Measurements from ENCODE around the gene LRP1-AS.

DNA sequence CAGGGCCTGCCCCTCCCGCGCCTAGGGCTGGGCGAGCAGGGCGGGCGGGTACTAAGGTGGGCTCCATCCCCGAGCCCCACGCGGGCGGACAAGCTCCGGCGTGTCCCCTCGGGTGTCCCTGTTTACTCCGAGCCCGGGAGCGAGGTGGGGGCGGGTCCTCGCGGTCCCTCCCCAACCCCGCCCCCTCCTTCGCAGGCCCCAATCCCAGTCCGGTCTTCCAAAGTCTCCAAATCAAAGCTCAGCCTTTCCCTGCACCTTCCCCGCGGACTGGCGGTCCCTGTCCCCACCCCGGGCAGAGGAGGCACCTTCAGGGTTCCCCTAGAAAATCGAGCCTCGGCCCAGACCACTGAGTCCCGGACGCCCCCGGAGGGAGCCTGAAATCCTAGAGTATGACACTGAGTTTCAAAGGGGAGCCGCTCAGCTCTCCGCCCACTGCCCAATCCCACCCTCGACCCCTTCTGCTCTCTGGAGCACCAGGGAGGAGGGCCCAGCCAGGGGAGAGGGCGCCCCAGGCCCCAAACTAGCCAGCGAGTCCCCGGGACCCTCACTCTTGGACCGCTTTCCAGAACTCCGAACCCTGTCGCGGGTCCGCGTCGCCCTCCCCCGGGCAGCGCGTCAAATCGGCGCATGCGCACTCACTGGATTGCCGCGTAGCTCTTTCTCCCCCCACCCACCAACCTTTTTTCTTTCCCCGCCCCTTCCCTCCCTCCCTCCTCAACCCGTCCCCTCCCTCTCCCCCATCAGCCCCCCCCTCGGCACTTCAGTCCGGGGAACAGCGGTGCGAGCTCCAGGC lies 19.5 kb downstream of the LRP1-AS start, which contains the start of gene LRP1:
- TF ChIP-seq, protein P1, sequence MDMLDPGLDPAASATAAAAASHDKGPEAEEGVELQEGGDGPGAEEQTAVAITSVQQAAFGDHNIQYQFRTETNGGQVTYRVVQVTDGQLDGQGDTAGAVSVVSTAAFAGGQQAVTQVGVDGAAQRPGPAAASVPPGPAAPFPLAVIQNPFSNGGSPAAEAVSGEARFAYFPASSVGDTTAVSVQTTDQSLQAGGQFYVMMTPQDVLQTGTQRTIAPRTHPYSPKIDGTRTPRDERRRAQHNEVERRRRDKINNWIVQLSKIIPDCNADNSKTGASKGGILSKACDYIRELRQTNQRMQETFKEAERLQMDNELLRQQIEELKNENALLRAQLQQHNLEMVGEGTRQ (IDR thresholded peaks at IDR 0.05), result no peak
- no peak for TF ChIP-seq GATA3 (IDR thresholded peaks at IDR 0.05; ENCODE audit: borderline replicate concordance)
- TF ChIP-seq, protein P2, sequence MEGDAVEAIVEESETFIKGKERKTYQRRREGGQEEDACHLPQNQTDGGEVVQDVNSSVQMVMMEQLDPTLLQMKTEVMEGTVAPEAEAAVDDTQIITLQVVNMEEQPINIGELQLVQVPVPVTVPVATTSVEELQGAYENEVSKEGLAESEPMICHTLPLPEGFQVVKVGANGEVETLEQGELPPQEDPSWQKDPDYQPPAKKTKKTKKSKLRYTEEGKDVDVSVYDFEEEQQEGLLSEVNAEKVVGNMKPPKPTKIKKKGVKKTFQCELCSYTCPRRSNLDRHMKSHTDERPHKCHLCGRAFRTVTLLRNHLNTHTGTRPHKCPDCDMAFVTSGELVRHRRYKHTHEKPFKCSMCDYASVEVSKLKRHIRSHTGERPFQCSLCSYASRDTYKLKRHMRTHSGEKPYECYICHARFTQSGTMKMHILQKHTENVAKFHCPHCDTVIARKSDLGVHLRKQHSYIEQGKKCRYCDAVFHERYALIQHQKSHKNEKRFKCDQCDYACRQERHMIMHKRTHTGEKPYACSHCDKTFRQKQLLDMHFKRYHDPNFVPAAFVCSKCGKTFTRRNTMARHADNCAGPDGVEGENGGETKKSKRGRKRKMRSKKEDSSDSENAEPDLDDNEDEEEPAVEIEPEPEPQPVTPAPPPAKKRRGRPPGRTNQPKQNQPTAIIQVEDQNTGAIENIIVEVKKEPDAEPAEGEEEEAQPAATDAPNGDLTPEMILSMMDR (IDR thresholded peaks at IDR 0.05), result no peak
- peak; percentile 62 for TF ChIP-seq POLR2A (IDR thresholded peaks at IDR 0.05; ENCODE audit: low read length)
- TF ChIP-seq JUNB (IDR thresholded peaks at IDR 0.05), result no peak
- TF ChIP-seq POLR2AphosphoS2 (conservative IDR thresholded peaks at IDR 0.05; ENCODE audit: low read length), result no peak
- no peak for TF ChIP-seq EHMT2 (IDR thresholded peaks at IDR 0.05; ENCODE audit: low read depth)
- TF ChIP-seq HDAC2 (IDR thresholded peaks at IDR 0.05), result no peak
- no peak for TF ChIP-seq RNF2 (IDR thresholded peaks at IDR 0.05; ENCODE audit: borderline replicate concordance, low read depth)
- no peak for TF ChIP-seq RFX5 (IDR thresholded peaks at IDR 0.05)
